Heart left ventricle (tissue), 16 donors: ENCODE results near the gene DVL1. TPM values are rescaled to one million over a fixed set of nuclear protein-coding genes. Genes with fewer than 3 reads are reported as not detected.

Experiments used
- ATAC-seq, 4 donors: fragments of 200-7000 bp; cut with Tn5 transposase; one replicate each; pipeline ENCODE4 v1.9.1; 2020 to 2022; ENCODE audit warnings: moderate library complexity in 4 of 4, mild to moderate bottlenecking in 3 of 4, moderate number of reproducible peaks in 1 of 4
- DNase-seq, 5 donors: peaks; one replicate each; pipeline ENCODE4 v3.0.0-alpha.2; 2020
- H3K27ac ChIP-seq, 12 donors: fragments of 200-600 bp; sonication (generic) in 4 of 12; one replicate each; pipeline versions ENCODE4 v1.5.0 to v1.8.0; 2016 to 2022; ENCODE audit warnings: mild to moderate bottlenecking in 2 of 12
- H3K27me3 ChIP-seq, 9 donors: fragments of 200-600 bp; sonication (generic) in 2 of 9; one replicate each; pipeline versions ENCODE4 v1.5.1 to v1.8.0; 2016 to 2022; ENCODE audit warnings: mild to moderate bottlenecking in 3 of 9
- H3K36me3 ChIP-seq, 9 donors: fragments of 200-600 bp; sonication (generic) in 2 of 9; one replicate each; pipeline versions ENCODE4 v1.5.0 to v1.8.0; 2018 to 2022; ENCODE audit warnings: mild to moderate bottlenecking in 2 of 9
- H3K4me1 ChIP-seq, 12 donors: fragments of 200-600 bp; sonication (generic) in 4 of 12; one replicate each; pipeline versions ENCODE4 v1.5.0 to v1.8.0; 2016 to 2022; ENCODE audit warnings: mild to moderate bottlenecking in 3 of 12
- H3K4me3 ChIP-seq, 12 donors: fragments of 200-600 bp; sonication (generic) in 4 of 12; one replicate each; pipeline versions ENCODE4 v1.5.0 to v1.8.0; 2017 to 2022; ENCODE audit warnings: mild to moderate bottlenecking in 9 of 12, moderate library complexity in 4 of 12
- H3K9me3 ChIP-seq, 12 donors: fragments of 200-600 bp; sonication (generic) in 4 of 12; one replicate each; pipeline versions ENCODE4 v1.5.0 to v1.8.0; 2016 to 2022; ENCODE audit warnings: mild to moderate bottlenecking in 1 of 12
- POLR2A ChIP-seq, 2 donors: fragments of 450-650 bp; IDR thresholded peaks; one replicate each; pipeline ENCODE4 v1.6.1; 2017; ENCODE audit warnings: antibody characterized with exemption in 2 of 2, mild to moderate bottlenecking in 2 of 2, moderate library complexity in 2 of 2
- WGBS, 4 donors: extraction: QIAGEN DNeasy Blood & Tissue Kit in 2 of 4; methylation state at CpG; one replicate each; pipeline versions ENCODE4 v1.1.5 to v1.1.7; 2013 to 2018; 5-methylcytosine and 5-hydroxymethylcytosine counted together
- intact Hi-C, 10 donors: fragments of 100-400 bp; cut with DNase I; formaldehyde crosslinking; loops; one replicate each; pipeline versions ENCODE4 v1.11.1 to v1.14.2; 2022
- polyA plus RNA-seq, 2 donors: library from polyadenylated mRNA; stranded (reverse); fragments of 200-250 nt; gene quantifications; one replicate each; pipeline ENCODE4 v1.2.3, GENCODE V29; 2013
- total RNA-seq, 9 donors: library from RNA; depleted of rRNA in 2 of 9; stranded (reverse); fragments of >200 nt in 2 of 9; fragmentation: NEBNext Ultra II Directional in 3 of 9; extraction: Animal tissue kit (Norgen Biotek cat#: 25700) in 3 of 9; gene quantifications; one replicate each; pipeline versions ENCODE4 v1.1.0 to v1.2.4, GENCODE V29; 2016 to 2023
- TF ChIP-seq, protein P1 (sequence below), 12 donors: fragments of 200-600 bp; sonication (generic) in 4 of 12; IDR thresholded peaks; one replicate each; pipeline versions ENCODE4 v1.5.0 to v1.8.0; 2018 to 2022; ENCODE audit warnings: antibody characterized with exemption in 12 of 12, mild to moderate bottlenecking in 5 of 12
- donor health status: ischemic (EF 13 %, LVEDD 7.1; RV severe dilation, severe dysfunction).
- donor health status: healthy with polysubstance abuse.
- donor health status: DM: no; HTN: yes; CAD: no.
- donor health status: DM: no; HTN: no; CAD: no.
- donor health status: ischemic (EF 25% LVEDD 6.9; RV normal size, moderate dysfunction).
- donor health status: ischemic (EF 25% LVEDD 5.7; RV mildly dilated, moderate dysfunction).
- donor health status: healthy.
- donor health status: DM: yes; HTN: yes; CAD: no.
- donor health status: ischemic (EF 35%, LVEDD 5.7; RV mildly dilated, moderate dysfunction).
- donor health status: nonischemic (EF 11% LVEDD 7.7; RV severe dilation, severe dysfunction).
- donor health status: DM: yes; HTN: yes; CAD: no.
- donor health status: PGD.
- donor health status: ischemic (EF 29% LVEDD 5.4; RV normal size, mild dysfunction).
- donor health status: nonischemic (EF 23%, LVEDD 6.1; RV moderate dilation, normal function).

DVL1 gene
- total and polyA plus RNA-seq, 11 donors: 75.3 to 177 (median 87.1) TPM

DNA sequence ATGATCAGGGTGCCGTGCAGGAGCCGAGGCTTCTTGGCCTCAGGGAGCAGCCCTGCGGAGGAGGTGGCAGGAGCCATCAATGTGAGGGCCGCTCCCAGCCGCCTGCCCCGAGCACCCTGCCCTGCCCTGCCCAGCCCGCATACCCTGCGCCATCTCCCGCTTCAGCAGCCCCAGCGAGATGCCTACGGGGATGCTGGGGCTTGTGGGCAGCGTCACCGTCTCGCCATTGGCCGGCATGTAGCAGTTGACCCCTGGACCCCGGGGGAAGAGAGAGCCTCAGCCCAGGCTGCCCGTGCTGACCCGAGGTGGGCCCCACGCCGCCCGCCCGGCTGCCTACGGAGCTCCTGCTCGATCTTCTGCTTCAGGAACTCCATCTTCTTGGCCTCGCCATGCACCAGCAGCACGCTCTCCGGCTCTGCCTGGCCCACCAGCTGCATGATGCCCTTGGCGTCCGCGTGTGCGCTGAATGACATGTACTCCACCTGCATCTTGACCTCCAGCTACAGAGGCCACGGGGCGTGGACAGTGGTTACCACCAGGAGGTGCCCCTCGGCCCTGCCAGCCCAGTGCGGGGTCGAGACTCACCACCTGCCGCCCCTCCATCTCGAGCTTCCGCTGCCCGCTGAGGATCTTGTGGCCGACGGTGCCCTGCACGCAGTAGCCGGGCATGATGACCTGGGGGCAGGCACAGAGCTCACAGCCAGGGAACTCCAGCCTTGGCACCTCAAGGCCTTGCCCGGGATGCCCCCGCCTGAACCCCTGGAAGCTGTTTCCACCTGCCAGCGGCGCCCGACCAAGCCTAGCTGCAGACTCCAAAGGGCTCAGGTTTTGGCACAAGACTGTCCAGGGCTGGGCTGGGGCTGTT lies 36.5 kb downstream of the DVL1 start:
- H3K9me3 ChIP-seq: no peaks in the 10 kb centered on the region
- no peak for ATAC-seq
- TF ChIP-seq, protein P1, sequence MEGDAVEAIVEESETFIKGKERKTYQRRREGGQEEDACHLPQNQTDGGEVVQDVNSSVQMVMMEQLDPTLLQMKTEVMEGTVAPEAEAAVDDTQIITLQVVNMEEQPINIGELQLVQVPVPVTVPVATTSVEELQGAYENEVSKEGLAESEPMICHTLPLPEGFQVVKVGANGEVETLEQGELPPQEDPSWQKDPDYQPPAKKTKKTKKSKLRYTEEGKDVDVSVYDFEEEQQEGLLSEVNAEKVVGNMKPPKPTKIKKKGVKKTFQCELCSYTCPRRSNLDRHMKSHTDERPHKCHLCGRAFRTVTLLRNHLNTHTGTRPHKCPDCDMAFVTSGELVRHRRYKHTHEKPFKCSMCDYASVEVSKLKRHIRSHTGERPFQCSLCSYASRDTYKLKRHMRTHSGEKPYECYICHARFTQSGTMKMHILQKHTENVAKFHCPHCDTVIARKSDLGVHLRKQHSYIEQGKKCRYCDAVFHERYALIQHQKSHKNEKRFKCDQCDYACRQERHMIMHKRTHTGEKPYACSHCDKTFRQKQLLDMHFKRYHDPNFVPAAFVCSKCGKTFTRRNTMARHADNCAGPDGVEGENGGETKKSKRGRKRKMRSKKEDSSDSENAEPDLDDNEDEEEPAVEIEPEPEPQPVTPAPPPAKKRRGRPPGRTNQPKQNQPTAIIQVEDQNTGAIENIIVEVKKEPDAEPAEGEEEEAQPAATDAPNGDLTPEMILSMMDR (IDR thresholded peaks at IDR 0.05): no peak
- no peak for TF ChIP-seq POLR2A (IDR thresholded peaks at IDR 0.05)
- intact Hi-C loops: no loop called here
- H3K27ac ChIP-seq: no peak overlapping the region
- WGBS, 4 donors: 90 to 93% (median 92%) methylated on average over 21 to 49 of the region's 49 CpGs
- DNase-seq: no peak
- H3K4me3 ChIP-seq: no peak overlapping the region
- H3K27me3 ChIP-seq: no peaks in the 10 kb centered on the region
- H3K36me3 ChIP-seq: peaks cover 0 to 71% (median 58%) of the 10 kb centered on the region in 9 donors
- H3K4me1 ChIP-seq: peaks cover 0 to 22% (median 13%) of the 10 kb centered on the region in 12 donors

DNA sequence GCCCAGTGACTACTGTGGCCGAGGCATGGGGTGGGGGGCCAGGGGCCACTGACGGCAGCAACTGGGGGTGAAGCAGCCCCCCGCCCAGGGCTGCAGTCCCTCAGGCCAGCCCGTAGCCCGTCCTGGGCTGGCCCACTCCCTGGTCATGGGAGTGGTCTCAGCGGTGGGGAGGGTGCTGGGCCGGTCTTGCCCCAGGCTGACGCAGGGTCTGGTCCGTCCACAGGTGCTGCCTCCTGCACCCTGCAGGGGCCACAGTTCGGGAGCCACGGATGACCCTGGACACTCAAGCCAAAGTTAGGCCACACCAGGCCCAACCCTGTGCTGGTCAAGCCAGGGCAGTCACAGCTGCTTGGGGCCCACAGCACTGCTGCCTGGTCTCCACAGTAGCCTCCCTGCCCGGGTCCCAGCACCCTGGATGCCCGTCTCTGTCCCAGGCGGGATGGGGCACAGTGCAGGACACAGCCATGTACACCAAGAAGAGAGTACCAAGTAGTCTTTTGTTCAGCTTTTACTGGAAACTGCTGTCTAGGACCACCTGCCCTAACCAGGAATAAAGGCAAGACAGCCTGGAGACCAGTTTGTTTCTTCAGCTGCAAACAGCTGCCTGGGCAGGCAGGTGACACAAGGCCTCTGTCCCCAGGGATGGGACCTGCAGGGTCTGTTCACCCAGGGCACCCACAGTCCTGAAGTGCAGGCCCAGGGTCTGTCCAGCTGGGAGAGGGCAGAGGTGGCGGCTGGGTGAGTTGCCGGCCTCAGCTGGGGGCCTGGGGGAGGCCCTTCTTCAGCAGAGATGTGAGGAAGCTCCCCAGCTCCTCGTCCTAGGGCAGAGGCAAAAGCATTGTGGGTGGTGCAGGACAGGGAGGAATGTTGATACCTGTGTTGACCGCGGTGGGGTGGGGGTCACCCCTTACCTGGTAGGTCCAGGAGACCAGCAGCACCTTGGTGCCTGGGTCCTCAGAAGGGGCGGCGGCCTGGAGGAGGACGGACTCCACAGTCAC lies 37.8 kb downstream of the DVL1 start:
- Histone ChIP-seq H3K36me3 (peaks cover 0 to 60% (median 53%) of the 10 kb centered on the region in 9 donors), H3K27me3 (no peaks in the 10 kb centered on the region), H3K4me1 (peaks cover 3 to 27% (median 19%) of the 10 kb centered on the region in 12 donors), H3K4me3 (no peak overlapping the region), H3K9me3 (no peaks in the 10 kb centered on the region), H3K27ac (no peak overlapping the region)
- no peak for ATAC-seq
- TF ChIP-seq POLR2A (IDR thresholded peaks at IDR 0.05): no peak
- TF ChIP-seq, protein P1 (IDR thresholded peaks at IDR 0.05): no peak
- WGBS, 4 donors: 88 to 92% (median 91%) methylated on average over 17 to 22 of the region's 22 CpGs
- no peak for DNase-seq
- intact Hi-C loops: no loop called here

DNA sequence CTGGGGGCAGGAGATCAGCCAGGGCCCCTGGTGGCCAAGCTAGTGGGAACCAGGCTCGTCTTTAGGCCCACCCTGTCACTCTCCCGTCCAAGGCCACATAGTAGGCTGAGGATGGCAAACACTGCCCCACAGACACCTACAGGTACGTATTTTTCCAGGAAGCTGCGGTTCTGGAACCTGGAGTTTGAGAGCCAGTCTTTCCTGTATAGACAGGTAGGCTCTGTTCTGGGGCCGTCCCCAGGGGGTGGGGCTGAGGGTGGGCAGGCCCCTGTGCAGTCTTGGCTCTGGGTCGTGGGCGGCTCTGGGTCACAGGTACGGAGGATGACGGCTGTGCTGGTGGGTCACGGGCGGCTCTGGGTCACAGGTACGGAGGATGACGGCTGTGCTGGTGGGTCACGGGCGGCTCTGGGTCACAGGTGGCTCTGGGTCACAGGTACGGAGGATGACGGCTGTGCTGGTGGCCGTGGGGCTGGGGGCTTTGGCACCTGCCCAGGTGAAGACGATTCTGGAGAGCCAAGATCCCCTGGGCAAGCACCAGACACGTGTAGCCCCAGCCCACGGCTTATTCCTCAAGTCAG lies 38.7 kb downstream of the DVL1 start:
- DNase-seq (no peak), ATAC-seq (no peak)
- 85 to 91% (median 89%) methylated on average over 18 to 21 of the region's 21 CpGs for WGBS, 4 donors
- TF ChIP-seq, protein P1 (IDR thresholded peaks at IDR 0.05): no peak
- TF ChIP-seq POLR2A (IDR thresholded peaks at IDR 0.05): no peak
- Histone ChIP-seq H3K4me1 (peaks cover 12 to 36% (median 28%) of the 10 kb centered on the region in 12 donors), H3K27me3 (no peaks in the 10 kb centered on the region), H3K36me3 (peaks cover 0 to 56% (median 49%) of the 10 kb centered on the region in 9 donors), H3K9me3 (no peaks in the 10 kb centered on the region), H3K4me3 (no peak overlapping the region), H3K27ac (peak overlapping the region in 1 of 12 donors; percentile 96)
- intact Hi-C loops: no loop called here
